Stimulated activated CD4-positive, alpha-beta T cell treated with anti-CD3 and anti-CD28 coated beads, Interleukin-4, amount 100 ng/mL, for 24 hours (primary cell): ENCODE data around the gene KRT1.

ENCODE experiments used
- DNase-seq: peaks from one replicate; pipeline ENCODE4 v3.0.0-alpha.2; 2020

The KRT1 gene

GRCh38 chr12:52698651-52699340 lies 18.6 kb upstream of the KRT1 start:
- no peak for DNase-seq

- no peak for DNase-seq
These were observed 16.9 kb upstream of the KRT1 start for GRCh38 chr12:52697058-52697582.

GRCh38 chr12:52696588-52696987 lies 16.4 kb upstream of the KRT1 start:
- no peak for DNase-seq

- no peak for DNase-seq
These were observed 14.8 kb upstream of the KRT1 start for GRCh38 chr12:52695039-52695438.

GRCh38 chr12:52694151-52694550 lies 13.9 kb upstream of the KRT1 start:
- DNase-seq, result no peak

GRCh38 chr12:52693261-52693660 lies 13.1 kb upstream of the KRT1 start:
- DNase-seq, result no peak

GRCh38 chr12:52692254-52692653 lies 12.0 kb upstream of the KRT1 start:
- DNase-seq, result no peak

- DNase-seq, result no peak
These were observed 11.6 kb upstream of the KRT1 start for GRCh38 chr12:52691841-52692150.

GRCh38 chr12:52691076-52691840 lies 11.1 kb upstream of the KRT1 start:
- DNase-seq, result peak; percentile 54

GRCh38 chr12:52690351-52691075 lies 10.3 kb upstream of the KRT1 start:
- DNase-seq, result no peak

- DNase-seq, result no peak
These were observed 9.7 kb upstream of the KRT1 start for GRCh38 chr12:52689936-52690335.

- no peak for DNase-seq
These were observed 9.0 kb upstream of the KRT1 start for GRCh38 chr12:52689239-52689638.

- DNase-seq, result no peak
These were observed 8.3 kb upstream of the KRT1 start for GRCh38 chr12:52688481-52688880.

GRCh38 chr12:52687497-52688385 lies 7.5 kb upstream of the KRT1 start:
- DNase-seq, result no peak

GRCh38 chr12:52686756-52687487 lies 6.7 kb upstream of the KRT1 start:
- no peak for DNase-seq

GRCh38 chr12:52686063-52686462 lies 5.9 kb upstream of the KRT1 start:
- no peak for DNase-seq

- no peak for DNase-seq
These were observed 5.2 kb upstream of the KRT1 start for GRCh38 chr12:52685406-52685890.

GRCh38 chr12:52684431-52684830 lies 4.2 kb upstream of the KRT1 start:
- DNase-seq, result no peak

GRCh38 chr12:52683575-52684300 lies 3.5 kb upstream of the KRT1 start:
- DNase-seq, result no peak

- no peak for DNase-seq
These were observed 2.8 kb upstream of the KRT1 start for GRCh38 chr12:52682938-52683574.

GRCh38 chr12:52682381-52682660 lies 2.1 kb upstream of the KRT1 start:
- no peak for DNase-seq
